AG09309 (cell line): ENCODE data around the gene RELN.

Experiments used
- DNase-seq: peaks from one replicate; pipeline ENCODE4 v3.0.0-alpha.2; 2010; ENCODE audit warnings: low read depth
- H3K4me3 ChIP-seq: 2 replicates; pipeline ENCODE4 v1.5.1; 2011; ENCODE audit warnings: mild to moderate bottlenecking, low read depth, low read length, moderate library complexity; ENCODE audit not compliant: control insufficient read depth
- CTCF ChIP-seq: IDR thresholded peaks from 2 replicates; pipeline ENCODE4 v1.5.1; 2011; ENCODE audit warnings: mild to moderate bottlenecking, low read depth, low read length, inconsistent platforms; ENCODE audit not compliant: insufficient read depth, control insufficient read depth; ENCODE audit errors: missing control alignments

The RELN gene

GRCh38 chr7:103704701-103705100 is 284.8 kb downstream of the RELN start:
- no peak for DNase-seq
- H3K4me3 ChIP-seq = no peak overlapping the region
- no peak for TF ChIP-seq CTCF

GRCh38 chr7:103702982-103703381 is 286.5 kb downstream of the RELN start:
- no peak for TF ChIP-seq CTCF
- DNase-seq = no peak
- no peak overlapping the region for H3K4me3 ChIP-seq

GRCh38 chr7:103702454-103702853 is 287.0 kb downstream of the RELN start:
- TF ChIP-seq CTCF = no peak
- no peak for DNase-seq
- H3K4me3 ChIP-seq = no peak overlapping the region

GRCh38 chr7:103699032-103699431 is 290.4 kb downstream of the RELN start:
- no peak overlapping the region for H3K4me3 ChIP-seq
- no peak for DNase-seq
- no peak for TF ChIP-seq CTCF

GRCh38 chr7:103698064-103698463 is 291.4 kb downstream of the RELN start:
- H3K4me3 ChIP-seq = no peak overlapping the region
- no peak for DNase-seq
- TF ChIP-seq CTCF = no peak

GRCh38 chr7:103695521-103695920 is 293.9 kb downstream of the RELN start:
- DNase-seq = no peak
- TF ChIP-seq CTCF = no peak
- H3K4me3 ChIP-seq = no peak overlapping the region

- TF ChIP-seq CTCF = no peak
- no peak overlapping the region for H3K4me3 ChIP-seq
- no peak for DNase-seq
Measured at GRCh38 chr7:103694304-103694703, 295.2 kb downstream of the RELN start.
